PC-3 (cell line): ENCODE measurements around the gene MDP1. TPM values are rescaled to one million over a fixed set of nuclear protein-coding genes. Genes with fewer than 3 reads are reported as not detected.
A peak's percentile ranks its signal among the peaks of the same experiment; 100 is the strongest.

ENCODE experiments used
- ATAC-seq: fragments of 200-7000 bp; cut with Tn5 transposase; 2 replicates; pipeline ENCODE4 v1.9.1; 2020; ENCODE audit warnings: mild to moderate bottlenecking, moderate library complexity
- BruUV-seq: library from RNA; stranded (reverse); fragments of 400-500 nt; replicated peaks from 2 replicates; lab custom pipeline; 2021; lab: Mats Ljungman, UMichigan
- CTCF ChIA-PET: fragments of 300-600 bp; sonication (Branson Sonifier 250); formaldehyde crosslinking; loops from one replicate; lab custom pipeline; 2022; ENCODE audit warnings: antibody characterized with exemption; lab: Charles Lee
- POLR2A ChIA-PET: fragments of 300-600 bp; sonication (Branson Sonifier 250); formaldehyde crosslinking; loops from one replicate; lab custom pipeline; 2022; ENCODE audit warnings: antibody characterized with exemption; ENCODE audit not compliant: unreplicated experiment; lab: Charles Lee
- DNase-seq: peaks from one replicate; pipeline ENCODE4 v3.0.0-alpha.2; 2015
- H2AFZ ChIP-seq: fragments of 300-600 bp; sonication (generic); 2 replicates; pipeline ENCODE4 v1.6.0; 2016; ENCODE audit warnings: antibody characterized with exemption, low read length
- H3F3A ChIP-seq: fragments of 300-600 bp; sonication (generic); one replicate; pipeline ENCODE4 v1.6.0; 2017; ENCODE audit warnings: antibody characterized with exemption, low read length, control low read depth, mild to moderate bottlenecking; ENCODE audit not compliant: unreplicated experiment
- H3K27ac ChIP-seq: fragments of 300-600 bp; sonication (generic); 2 replicates; pipeline ENCODE4 v1.5.1; 2016; ENCODE audit warnings: mild to moderate bottlenecking, low read length
- H3K27me3 ChIP-seq: fragments of 300-600 bp; sonication (generic); 2 replicates; pipeline ENCODE4 v1.6.1; 2016; ENCODE audit warnings: low read length, mixed read lengths
- H3K36me3 ChIP-seq: fragments of 300-600 bp; sonication (generic); 2 replicates; pipeline ENCODE4 v1.6.1; 2016; ENCODE audit warnings: low read depth, mixed run types, low read length, mixed read lengths
- H3K4me1 ChIP-seq: fragments of 300-600 bp; sonication (generic); 2 replicates; pipeline ENCODE4 v1.5.1; 2016; ENCODE audit warnings: low read length; ENCODE audit not compliant: insufficient read depth
- H3K4me2 ChIP-seq: fragments of 300-600 bp; sonication (generic); 2 replicates; pipeline ENCODE4 v1.6.0; 2016; ENCODE audit warnings: low read length
- H3K4me3 ChIP-seq: fragments of 300-600 bp; sonication (generic); 2 replicates; pipeline ENCODE4 v1.5.1; 2016; ENCODE audit warnings: mild to moderate bottlenecking, low read length, mixed read lengths
- H3K79me2 ChIP-seq: fragments of 300-600 bp; sonication (generic); 2 replicates; pipeline ENCODE4 v1.6.1; 2017; ENCODE audit warnings: low read length, mixed read lengths
- H3K9ac ChIP-seq: fragments of 300-600 bp; sonication (generic); 2 replicates; pipeline ENCODE4 v1.6.0; 2016; ENCODE audit warnings: mild to moderate bottlenecking, low read length
- H3K9me2 ChIP-seq: fragments of 300-600 bp; sonication (generic); replicated peaks from 2 replicates; pipeline ENCODE4 v1.6.1; 2016; ENCODE audit warnings: mixed run types, low read length, mixed read lengths
- H3K9me3 ChIP-seq: fragments of 300-600 bp; sonication (generic); 2 replicates; pipeline ENCODE4 v1.6.1; 2016; ENCODE audit warnings: low read length, mixed read lengths
- H4K20me1 ChIP-seq: fragments of 300-600 bp; sonication (generic); 2 replicates; pipeline ENCODE4 v1.6.1; 2016; ENCODE audit warnings: low read length, mixed read lengths
- CTCF ChIP-seq: fragments of 300-600 bp; sonication (generic); conservative IDR thresholded peaks from 2 replicates; pipeline ENCODE4 v1.5.1; 2017; ENCODE audit warnings: antibody characterized with exemption, low read depth, mild to moderate bottlenecking, low read length
- EZH2 ChIP-seq: fragments of 300-600 bp; sonication (generic); IDR thresholded peaks from one replicate; pipeline ENCODE4 v1.6.1; 2017; ENCODE audit warnings: antibody characterized with exemption, mild to moderate bottlenecking, low read length; ENCODE audit not compliant: unreplicated experiment
- EZH2phosphoT487 ChIP-seq: fragments of 300-600 bp; sonication (generic); IDR thresholded peaks from 2 replicates; pipeline ENCODE4 v1.6.1; 2018; ENCODE audit warnings: mild to moderate bottlenecking, antibody characterized with exemption, low read length, borderline replicate concordance
- intact Hi-C: fragments of 100-400 bp; cut with micrococcal nuclease; formaldehyde crosslinking; loops from 2 replicates; pipeline ENCODE4 v1.9.0; 2023
- total RNA-seq: library from RNA; depleted of rRNA; stranded (reverse); fragments of >200 nt; gene quantifications from 2 replicates; pipeline ENCODE4 v1.2.3, GENCODE V29; 2014

MDP1 gene
- total RNA-seq, 1 experiment from 2014 or later = 23.5 TPM

- ChIA-PET CTCF (interaction anchor here (0.7 kb wide), 1 partner anchor 75 kb away, joined by 3 read pairs; no protein-coding TSS in a partner anchor), POLR2A (no interaction called here)
- Histone ChIP-seq H4K20me1 (no peaks in the 10 kb centered on the region), H3K27me3 (no peaks in the 10 kb centered on the region), H3K4me1 (0 out of 2 replicates have a peak, but pooled peaks cover 10% of the 10 kb centered on the region), H3K36me3 (no peaks in the 10 kb centered on the region; the same call in 1 of the 2 replicates), H3K4me2 (no peak overlapping the region), H3K27ac (no peak overlapping the region), H2AFZ (no peak overlapping the region), H3K9me2 (no peaks in the 10 kb centered on the region), H3K9me3 (no peaks in the 10 kb centered on the region), H3K4me3 (no peak overlapping the region), H3F3A (no peaks in the 10 kb centered on the region), H3K79me2 (no peaks in the 10 kb centered on the region), H3K9ac (no peak overlapping the region)
- no TSS peak for BruUV-seq
- TF ChIP-seq EZH2 = no peak
- TF ChIP-seq EZH2phosphoT487 = no peak
- no peak for TF ChIP-seq CTCF
- intact Hi-C loops = no loop called here
- no peak for ATAC-seq
- no peak for DNase-seq
Observed at GRCh38 chr14:24252289-24253124, 36.6 kb upstream of the MDP1 start.

GRCh38 chr14:24251880-24252288 lies 36.0 kb upstream of the MDP1 start:
- no peaks in the 10 kb centered on the region for H3K9me3 ChIP-seq
- no peaks in the 10 kb centered on the region; the same call in 1 of the 2 replicates for H3K36me3 ChIP-seq
- no peak overlapping the region for H3K27ac ChIP-seq
- peak; percentile 15 for DNase-seq
- H3K9ac ChIP-seq = no peak overlapping the region
- TF ChIP-seq CTCF (no peak), EZH2 (no peak)
- BruUV-seq = no TSS peak
- ChIA-PET CTCF (no interaction called here), POLR2A (no interaction called here)
- H3K79me2 ChIP-seq = no peaks in the 10 kb centered on the region
- ATAC-seq = 0 out of 2 replicates have a peak, but pooled peaks have one; percentile 24
- 0 out of 2 replicates have a peak, but pooled peaks cover 10% of the 10 kb centered on the region for H3K4me1 ChIP-seq
- H3F3A ChIP-seq = no peaks in the 10 kb centered on the region
- no peaks in the 10 kb centered on the region for H3K27me3 ChIP-seq
- intact Hi-C loops = no loop called here
- no peaks in the 10 kb centered on the region for H3K9me2 ChIP-seq
- no peak overlapping the region for H3K4me3 ChIP-seq
- H2AFZ ChIP-seq = no peak overlapping the region
- H3K4me2 ChIP-seq = no peak overlapping the region
- no peaks in the 10 kb centered on the region for H4K20me1 ChIP-seq

GRCh38 chr14:24250354-24250753 lies 34.5 kb upstream of the MDP1 start:
- Histone ChIP-seq H3K27me3 (no peaks in the 10 kb centered on the region), H2AFZ (no peak overlapping the region), H3K9me2 (no peaks in the 10 kb centered on the region), H3K27ac (no peak overlapping the region), H3K36me3 (no peaks in the 10 kb centered on the region; the same call in 1 of the 2 replicates), H3K9me3 (no peaks in the 10 kb centered on the region), H3K79me2 (no peaks in the 10 kb centered on the region), H3K9ac (no peak overlapping the region), H4K20me1 (no peaks in the 10 kb centered on the region), H3F3A (no peaks in the 10 kb centered on the region), H3K4me1 (0 out of 2 replicates have a peak, but pooled peaks cover 10% of the 10 kb centered on the region), H3K4me2 (no peak overlapping the region), H3K4me3 (no peak overlapping the region)
- no peak for ATAC-seq
- intact Hi-C loops = no loop called here
- no TSS peak for BruUV-seq
- ChIA-PET CTCF (no interaction called here), POLR2A (no interaction called here)
- DNase-seq = no peak
- TF ChIP-seq EZH2phosphoT487 = no peak
- TF ChIP-seq EZH2 = no peak
- TF ChIP-seq CTCF = no peak
